GM18511 (cell line): ENCODE data around the gene DNAAF8.
"Not testable (repeated sequence)": the region's sequence is repeated elsewhere in the genome, so short reads cannot be mapped to it uniquely, and the experiment has no call there.

Experiments used
- ATAC-seq: cut with Tn5 transposase; IDR thresholded peaks from one replicate; pipeline ENCODE4 v1.9.1; 2021; ENCODE audit warnings: mild to moderate bottlenecking, moderate library complexity; ENCODE audit not compliant: unreplicated experiment

Gene DNAAF8

GRCh38 chr16:4776141-4776705 lies 41.9 kb downstream of the DNAAF8 start:
- ATAC-seq, result no peak

- ATAC-seq, result no peak
Observed at GRCh38 chr16:4777339-4778049, 43.2 kb downstream of the DNAAF8 start.

- ATAC-seq, result no peak
Observed at GRCh38 chr16:4778050-4778392, 43.7 kb downstream of the DNAAF8 start.

- ATAC-seq, result no peak
Observed at GRCh38 chr16:4780235-4780634, 45.9 kb downstream of the DNAAF8 start.

- ATAC-seq, result no peak
Observed at GRCh38 chr16:4783251-4783950, 49.1 kb downstream of the DNAAF8 start.

- ATAC-seq, result no peak
Observed at GRCh38 chr16:4783951-4784336, 49.6 kb downstream of the DNAAF8 start.

GRCh38 chr16:4784444-4784987 lies 50.2 kb downstream of the DNAAF8 start:
- not testable (repeated sequence) for ATAC-seq

GRCh38 chr16:4785758-4786433 lies 51.6 kb downstream of the DNAAF8 start:
- no peak for ATAC-seq

- no peak for ATAC-seq
Observed at GRCh38 chr16:4787068-4787467, 52.7 kb downstream of the DNAAF8 start.

- ATAC-seq, result no peak
Observed at GRCh38 chr16:4787627-4788482, 53.5 kb downstream of the DNAAF8 start, which contains the start of gene SEPTIN12. Gene SEPTIN12 (minus strand): TSS chr16:4788345. CDS start chr16:4787645, 700 bp downstream.

GRCh38 chr16:4788489-4788889 lies 54.2 kb downstream of the DNAAF8 start:
- no peak for ATAC-seq

GRCh38 chr16:4788910-4789309 lies 54.6 kb downstream of the DNAAF8 start:
- no peak for ATAC-seq

- ATAC-seq, result no peak
Observed at GRCh38 chr16:4790261-4790660, 55.9 kb downstream of the DNAAF8 start.

- ATAC-seq, result no peak
Observed at GRCh38 chr16:4790871-4791270, 56.5 kb downstream of the DNAAF8 start.

GRCh38 chr16:4792951-4793513 lies 58.7 kb downstream of the DNAAF8 start:
- no peak for ATAC-seq

- ATAC-seq, result no peak
Observed at GRCh38 chr16:4795181-4795827, 61.0 kb downstream of the DNAAF8 start, which contains the start of gene SMIM22. Gene SMIM22 (plus strand): TSS chr16:4795369. CDS start chr16:4795735, 366 bp downstream.

GRCh38 chr16:4795828-4796572 lies 61.7 kb downstream of the DNAAF8 start:
- ATAC-seq, result no peak

- no peak for ATAC-seq
Observed at GRCh38 chr16:4796982-4797804, 62.9 kb downstream of the DNAAF8 start.
